ENCODE results near the gene PRLR. TPM values are rescaled to one million over a fixed set of nuclear protein-coding genes. Genes with fewer than 3 reads are reported as not detected.

Gene PRLR
- total RNA-seq, 1 experiment from 2014 or later: 0.59 TPM

DNA sequence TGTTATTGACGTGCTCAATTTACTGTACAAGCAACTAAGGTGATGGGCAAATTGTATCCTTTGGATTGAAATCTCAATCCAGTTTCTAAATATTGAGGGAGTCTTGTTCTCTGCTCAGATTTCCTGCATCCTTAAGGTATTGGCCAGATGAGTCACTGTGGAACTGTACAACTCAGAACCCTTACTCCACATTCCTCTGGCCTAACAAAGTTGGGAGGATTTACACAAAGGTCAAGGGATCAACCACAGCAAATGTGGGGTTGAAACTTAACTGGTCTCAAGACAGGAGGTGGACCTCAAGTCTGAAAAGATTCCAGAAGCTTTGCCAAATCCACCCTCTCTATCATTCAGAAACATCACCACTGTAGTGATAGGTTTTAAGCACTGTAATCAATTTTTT is 101.0 kb downstream of the PRLR start:
- no peaks in the 10 kb centered on the region for H3K36me3 Mint-ChIP-seq (ENCODE audit: insufficient read depth, unreplicated experiment)

GRCh38 chr5:35127006-35127405 is 103.3 kb downstream of the PRLR start:
- no peaks in the 10 kb centered on the region for H3K36me3 Mint-ChIP-seq (ENCODE audit: insufficient read depth, unreplicated experiment)
- intact Hi-C loops (cut with micrococcal nuclease; ENCODE audit: unreplicated experiment): no loop called here
- no TSS peak for BruUV-seq (replicated peaks)
- CTCF ChIA-PET: no interaction called here
- no peaks in the 10 kb centered on the region for H3K4me1 Mint-ChIP-seq (ENCODE audit: low read depth, unreplicated experiment)
- no peak overlapping the region for H3K27ac Mint-ChIP-seq (ENCODE audit: unreplicated experiment)
- H3K27me3 Mint-ChIP-seq (ENCODE audit: unreplicated experiment): no peaks in the 10 kb centered on the region
- H3K4me3 Mint-ChIP-seq (ENCODE audit: low read depth, unreplicated experiment): no peak overlapping the region
- DNase-seq: no peak
- TF ChIP-seq, protein P1, sequence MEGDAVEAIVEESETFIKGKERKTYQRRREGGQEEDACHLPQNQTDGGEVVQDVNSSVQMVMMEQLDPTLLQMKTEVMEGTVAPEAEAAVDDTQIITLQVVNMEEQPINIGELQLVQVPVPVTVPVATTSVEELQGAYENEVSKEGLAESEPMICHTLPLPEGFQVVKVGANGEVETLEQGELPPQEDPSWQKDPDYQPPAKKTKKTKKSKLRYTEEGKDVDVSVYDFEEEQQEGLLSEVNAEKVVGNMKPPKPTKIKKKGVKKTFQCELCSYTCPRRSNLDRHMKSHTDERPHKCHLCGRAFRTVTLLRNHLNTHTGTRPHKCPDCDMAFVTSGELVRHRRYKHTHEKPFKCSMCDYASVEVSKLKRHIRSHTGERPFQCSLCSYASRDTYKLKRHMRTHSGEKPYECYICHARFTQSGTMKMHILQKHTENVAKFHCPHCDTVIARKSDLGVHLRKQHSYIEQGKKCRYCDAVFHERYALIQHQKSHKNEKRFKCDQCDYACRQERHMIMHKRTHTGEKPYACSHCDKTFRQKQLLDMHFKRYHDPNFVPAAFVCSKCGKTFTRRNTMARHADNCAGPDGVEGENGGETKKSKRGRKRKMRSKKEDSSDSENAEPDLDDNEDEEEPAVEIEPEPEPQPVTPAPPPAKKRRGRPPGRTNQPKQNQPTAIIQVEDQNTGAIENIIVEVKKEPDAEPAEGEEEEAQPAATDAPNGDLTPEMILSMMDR (IDR thresholded peaks at IDR 0.05; ENCODE audit: unreplicated experiment): no peak
- peaks cover 8% of the 10 kb centered on the region for H3K9me3 Mint-ChIP-seq (ENCODE audit: low read depth, unreplicated experiment)

More for the DNA sequence above, 101.0 kb downstream of the PRLR start:
- CTCF ChIA-PET: interaction anchor here (0.7 kb wide), 1 partner anchor 15 kb away, joined by 3 read pairs; no protein-coding TSS in a partner anchor
- no peak overlapping the region for H3K4me3 Mint-ChIP-seq (ENCODE audit: low read depth, unreplicated experiment)
- TF ChIP-seq, protein P1 (IDR thresholded peaks at IDR 0.05; ENCODE audit: unreplicated experiment): no peak
- no peak overlapping the region for H3K27ac Mint-ChIP-seq (ENCODE audit: unreplicated experiment)
- H3K9me3 Mint-ChIP-seq (ENCODE audit: low read depth, unreplicated experiment): peaks cover 8% of the 10 kb centered on the region
- DNase-seq: no peak
- no TSS peak for BruUV-seq (replicated peaks)
- H3K27me3 Mint-ChIP-seq (ENCODE audit: unreplicated experiment): no peaks in the 10 kb centered on the region
- intact Hi-C loops (cut with micrococcal nuclease; ENCODE audit: unreplicated experiment): no loop called here
- H3K4me1 Mint-ChIP-seq (ENCODE audit: low read depth, unreplicated experiment): no peaks in the 10 kb centered on the region

DNA sequence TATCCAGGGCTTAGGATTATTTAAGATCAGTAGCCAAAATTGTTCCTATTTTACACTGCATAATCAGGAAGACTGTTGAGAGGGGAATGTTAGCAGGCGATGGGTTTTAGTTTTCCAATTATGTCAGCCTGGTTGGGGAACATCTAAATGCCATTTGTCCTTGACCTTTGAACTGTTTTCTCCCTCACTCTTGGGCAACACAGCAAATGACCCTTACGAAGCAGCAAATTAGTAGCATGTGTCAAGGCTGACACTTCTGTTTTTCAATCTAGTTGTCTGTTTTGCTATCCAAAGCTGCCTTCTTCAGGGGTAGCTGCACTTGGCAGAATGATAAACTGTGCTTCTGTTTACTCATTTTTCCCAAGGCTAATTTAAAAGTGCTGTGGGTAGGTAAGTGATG is 104.5 kb downstream of the PRLR start:
- intact Hi-C loops (cut with micrococcal nuclease; ENCODE audit: unreplicated experiment): no loop called here
- no peak for DNase-seq
- H3K4me1 Mint-ChIP-seq (ENCODE audit: low read depth, unreplicated experiment): no peaks in the 10 kb centered on the region
- H3K4me3 Mint-ChIP-seq (ENCODE audit: low read depth, unreplicated experiment): no peak overlapping the region
- TF ChIP-seq, protein P1 (IDR thresholded peaks at IDR 0.05; ENCODE audit: unreplicated experiment): no peak
- CTCF ChIA-PET: no interaction called here
- peaks cover 6% of the 10 kb centered on the region for H3K9me3 Mint-ChIP-seq (ENCODE audit: low read depth, unreplicated experiment)
- no peaks in the 10 kb centered on the region for H3K27me3 Mint-ChIP-seq (ENCODE audit: unreplicated experiment)
- H3K36me3 Mint-ChIP-seq (ENCODE audit: insufficient read depth, unreplicated experiment): no peaks in the 10 kb centered on the region
- no peak overlapping the region for H3K27ac Mint-ChIP-seq (ENCODE audit: unreplicated experiment)
- BruUV-seq (replicated peaks): no TSS peak

DNA sequence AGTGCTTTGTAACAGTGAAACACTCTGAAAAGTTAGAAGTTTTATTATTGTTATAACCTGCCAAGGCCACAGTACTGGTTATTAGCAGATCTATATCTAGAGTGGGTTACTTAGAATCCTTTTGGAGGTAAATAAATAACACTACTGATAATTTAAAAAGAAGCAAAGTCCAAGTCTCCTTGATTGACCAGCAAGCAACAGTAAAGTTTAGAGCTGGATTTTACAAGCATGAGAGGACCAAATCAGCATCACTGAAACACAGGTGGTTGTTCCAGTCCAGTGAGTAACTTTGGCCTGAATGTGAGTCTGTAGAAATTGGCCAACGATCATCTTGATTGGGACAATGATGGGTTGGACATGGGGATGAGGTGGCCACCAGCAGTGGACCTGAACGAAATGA is 105.4 kb downstream of the PRLR start:
- no peaks in the 10 kb centered on the region for H3K4me1 Mint-ChIP-seq (ENCODE audit: low read depth, unreplicated experiment)
- TF ChIP-seq, protein P1 (IDR thresholded peaks at IDR 0.05; ENCODE audit: unreplicated experiment): no peak
- no peak overlapping the region for H3K27ac Mint-ChIP-seq (ENCODE audit: unreplicated experiment)
- no peaks in the 10 kb centered on the region for H3K27me3 Mint-ChIP-seq (ENCODE audit: unreplicated experiment)
- BruUV-seq (replicated peaks): no TSS peak
- DNase-seq: no peak
- peaks cover 3% of the 10 kb centered on the region for H3K9me3 Mint-ChIP-seq (ENCODE audit: low read depth, unreplicated experiment)
- intact Hi-C loops (cut with micrococcal nuclease; ENCODE audit: unreplicated experiment): loop anchor here (5.0 kb wide), 1 partner anchor 1238 kb away; no protein-coding TSS in a partner anchor
- CTCF ChIA-PET: no interaction called here
- no peak overlapping the region for H3K4me3 Mint-ChIP-seq (ENCODE audit: low read depth, unreplicated experiment)
- no peaks in the 10 kb centered on the region for H3K36me3 Mint-ChIP-seq (ENCODE audit: insufficient read depth, unreplicated experiment)

Measured in Calu3 (cell line).